Measurements from ENCODE around the gene TSC22D3.

TSC22D3 gene

DNA sequence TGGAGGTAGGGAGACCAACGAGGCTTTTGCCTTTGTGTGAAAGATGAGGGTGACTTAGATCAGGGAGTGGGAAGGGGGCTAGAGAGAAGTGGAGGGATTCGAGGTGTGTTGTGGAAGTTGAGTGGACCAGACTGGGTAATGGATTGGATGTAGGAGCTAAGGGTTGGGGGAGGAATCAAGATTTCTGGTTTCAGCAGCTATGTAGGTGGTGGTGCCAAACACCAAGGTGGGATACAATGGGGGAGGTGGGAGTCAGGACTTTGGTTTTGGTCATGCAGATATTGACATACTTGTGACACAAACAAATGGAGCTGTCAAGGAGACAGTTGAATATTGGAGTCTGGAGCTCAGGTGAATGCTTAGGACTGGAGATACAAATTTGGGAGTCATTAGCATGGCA lies 71.0 kb downstream of the TSC22D3 start (continued):
- TF ChIP-seq, protein P1, sequence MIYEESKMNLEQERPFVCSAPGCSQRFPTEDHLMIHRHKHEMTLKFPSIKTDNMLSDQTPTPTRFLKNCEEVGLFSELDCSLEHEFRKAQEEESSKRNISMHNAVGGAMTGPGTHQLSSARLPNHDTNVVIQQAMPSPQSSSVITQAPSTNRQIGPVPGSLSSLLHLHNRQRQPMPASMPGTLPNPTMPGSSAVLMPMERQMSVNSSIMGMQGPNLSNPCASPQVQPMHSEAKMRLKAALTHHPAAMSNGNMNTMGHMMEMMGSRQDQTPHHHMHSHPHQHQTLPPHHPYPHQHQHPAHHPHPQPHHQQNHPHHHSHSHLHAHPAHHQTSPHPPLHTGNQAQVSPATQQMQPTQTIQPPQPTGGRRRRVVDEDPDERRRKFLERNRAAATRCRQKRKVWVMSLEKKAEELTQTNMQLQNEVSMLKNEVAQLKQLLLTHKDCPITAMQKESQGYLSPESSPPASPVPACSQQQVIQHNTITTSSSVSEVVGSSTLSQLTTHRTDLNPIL (CRISPR knock-in tag; IDR thresholded peaks at IDR 0.05; ENCODE audit: low read depth) = no peak

DNA sequence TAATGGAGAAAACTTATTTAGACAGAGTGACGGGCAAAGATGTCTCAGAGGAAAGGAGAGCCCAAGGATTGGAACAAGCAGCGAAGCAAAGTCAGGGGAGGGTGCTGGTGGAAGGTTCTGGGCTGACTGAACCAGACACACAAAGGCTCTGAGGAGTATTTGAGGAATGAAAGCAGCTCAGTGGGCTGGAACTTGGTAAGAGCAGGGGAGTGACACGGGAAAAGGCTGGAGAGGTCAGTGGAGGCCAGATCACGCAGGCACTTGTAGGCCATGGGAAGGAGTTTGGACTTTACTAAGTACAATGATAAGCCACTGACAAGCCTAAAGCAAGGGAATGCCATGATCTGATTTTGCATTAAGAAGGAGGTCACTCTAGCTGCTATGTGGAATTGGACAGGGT lies 71.4 kb downstream of the TSC22D3 start:
- ATAC-seq = no peak
- TF ChIP-seq, protein P2, sequence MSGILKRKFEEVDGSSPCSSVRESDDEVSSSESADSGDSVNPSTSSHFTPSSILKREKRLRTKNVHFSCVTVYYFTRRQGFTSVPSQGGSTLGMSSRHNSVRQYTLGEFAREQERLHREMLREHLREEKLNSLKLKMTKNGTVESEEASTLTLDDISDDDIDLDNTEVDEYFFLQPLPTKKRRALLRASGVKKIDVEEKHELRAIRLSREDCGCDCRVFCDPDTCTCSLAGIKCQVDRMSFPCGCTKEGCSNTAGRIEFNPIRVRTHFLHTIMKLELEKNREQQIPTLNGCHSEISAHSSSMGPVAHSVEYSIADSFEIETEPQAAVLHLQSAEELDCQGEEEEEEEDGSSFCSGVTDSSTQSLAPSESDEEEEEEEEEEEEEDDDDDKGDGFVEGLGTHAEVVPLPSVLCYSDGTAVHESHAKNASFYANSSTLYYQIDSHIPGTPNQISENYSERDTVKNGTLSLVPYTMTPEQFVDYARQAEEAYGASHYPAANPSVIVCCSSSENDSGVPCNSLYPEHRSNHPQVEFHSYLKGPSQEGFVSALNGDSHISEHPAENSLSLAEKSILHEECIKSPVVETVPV (CRISPR knock-in tag; IDR thresholded peaks at IDR 0.05) = no peak
- TF ChIP-seq ZC3H10 (CRISPR knock-in tag; IDR thresholded peaks at IDR 0.05) (no peak), ZFP30 (CRISPR knock-in tag; IDR thresholded peaks at IDR 0.05) (no peak), TCF4 (CRISPR knock-in tag; IDR thresholded peaks at IDR 0.05; ENCODE audit: borderline replicate concordance) (no peak), PPARA (CRISPR knock-in tag; IDR thresholded peaks at IDR 0.05; ENCODE audit: borderline replicate concordance) (no peak), ZNF565 (CRISPR knock-in tag; conservative IDR thresholded peaks at IDR 0.05; ENCODE audit: low read depth) (no peak), SNAI2 (CRISPR knock-in tag; IDR thresholded peaks at IDR 0.05) (no peak)
- TF ChIP-seq, protein P3, sequence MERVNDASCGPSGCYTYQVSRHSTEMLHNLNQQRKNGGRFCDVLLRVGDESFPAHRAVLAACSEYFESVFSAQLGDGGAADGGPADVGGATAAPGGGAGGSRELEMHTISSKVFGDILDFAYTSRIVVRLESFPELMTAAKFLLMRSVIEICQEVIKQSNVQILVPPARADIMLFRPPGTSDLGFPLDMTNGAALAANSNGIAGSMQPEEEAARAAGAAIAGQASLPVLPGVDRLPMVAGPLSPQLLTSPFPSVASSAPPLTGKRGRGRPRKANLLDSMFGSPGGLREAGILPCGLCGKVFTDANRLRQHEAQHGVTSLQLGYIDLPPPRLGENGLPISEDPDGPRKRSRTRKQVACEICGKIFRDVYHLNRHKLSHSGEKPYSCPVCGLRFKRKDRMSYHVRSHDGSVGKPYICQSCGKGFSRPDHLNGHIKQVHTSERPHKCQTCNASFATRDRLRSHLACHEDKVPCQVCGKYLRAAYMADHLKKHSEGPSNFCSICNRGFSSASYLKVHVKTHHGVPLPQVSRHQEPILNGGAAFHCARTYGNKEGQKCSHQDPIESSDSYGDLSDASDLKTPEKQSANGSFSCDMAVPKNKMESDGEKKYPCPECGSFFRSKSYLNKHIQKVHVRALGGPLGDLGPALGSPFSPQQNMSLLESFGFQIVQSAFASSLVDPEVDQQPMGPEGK (CRISPR knock-in tag; IDR thresholded peaks at IDR 0.05; ENCODE audit: borderline replicate concordance) = no peak

DNA sequence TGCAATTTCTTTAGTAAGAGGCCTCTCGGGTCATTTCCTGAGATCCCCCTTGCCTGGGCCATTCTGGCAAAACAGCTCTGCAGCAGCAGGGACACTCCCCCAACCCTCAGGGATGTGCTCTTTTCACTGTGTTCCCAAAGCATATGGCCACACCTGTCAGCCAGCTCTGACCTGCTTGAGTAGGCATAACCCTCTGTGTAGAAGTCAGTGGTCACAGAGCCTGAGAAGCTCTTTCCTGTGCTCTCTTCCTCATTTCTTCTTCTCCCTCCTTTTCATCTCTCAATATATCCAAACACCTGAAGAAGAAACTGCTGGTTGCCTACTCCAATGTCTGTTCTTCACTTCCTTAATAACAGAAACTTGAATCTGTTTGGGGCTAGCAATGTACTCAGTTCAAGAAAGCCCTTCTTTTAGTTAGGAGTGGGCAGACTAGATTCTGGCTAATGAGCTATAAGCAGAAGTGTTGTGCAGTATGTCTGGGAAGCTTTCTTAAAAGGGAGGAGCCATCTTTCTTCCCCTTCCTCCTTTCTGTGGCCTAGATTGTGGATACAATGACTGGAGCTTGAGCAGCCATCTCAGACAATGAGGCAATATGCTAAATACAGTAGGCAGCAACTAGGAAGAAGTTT lies 74.0 kb downstream of the TSC22D3 start:
- no peak for ATAC-seq
- TF ChIP-seq GLIS3 (CRISPR knock-in tag; IDR thresholded peaks at IDR 0.05) = no peak
- TF ChIP-seq ZFP3 (CRISPR knock-in tag; IDR thresholded peaks at IDR 0.05) = no peak

DNA sequence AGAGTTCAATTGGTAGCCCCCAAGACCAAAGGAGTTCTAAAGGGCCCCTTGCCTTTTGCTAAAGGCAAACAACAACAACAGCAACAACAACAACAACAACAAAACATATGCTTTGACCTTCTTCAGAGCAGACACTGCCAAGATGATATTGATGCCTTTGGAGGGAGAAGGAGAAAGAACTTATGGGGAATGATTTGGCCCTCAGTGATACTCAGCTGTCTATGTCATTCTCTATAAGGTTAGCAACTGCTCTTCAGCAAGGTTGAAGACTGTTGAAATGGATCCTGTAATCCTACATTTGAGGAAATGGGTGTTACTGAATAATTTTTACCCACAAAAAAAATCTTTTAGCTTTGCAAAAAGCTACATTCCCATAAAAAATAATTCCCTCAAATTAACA lies 74.8 kb downstream of the TSC22D3 start:
- no peak for TF ChIP-seq BACH2 (CRISPR knock-in tag; IDR thresholded peaks at IDR 0.05; ENCODE audit: borderline replicate concordance)
- no peak for ATAC-seq

DNA sequence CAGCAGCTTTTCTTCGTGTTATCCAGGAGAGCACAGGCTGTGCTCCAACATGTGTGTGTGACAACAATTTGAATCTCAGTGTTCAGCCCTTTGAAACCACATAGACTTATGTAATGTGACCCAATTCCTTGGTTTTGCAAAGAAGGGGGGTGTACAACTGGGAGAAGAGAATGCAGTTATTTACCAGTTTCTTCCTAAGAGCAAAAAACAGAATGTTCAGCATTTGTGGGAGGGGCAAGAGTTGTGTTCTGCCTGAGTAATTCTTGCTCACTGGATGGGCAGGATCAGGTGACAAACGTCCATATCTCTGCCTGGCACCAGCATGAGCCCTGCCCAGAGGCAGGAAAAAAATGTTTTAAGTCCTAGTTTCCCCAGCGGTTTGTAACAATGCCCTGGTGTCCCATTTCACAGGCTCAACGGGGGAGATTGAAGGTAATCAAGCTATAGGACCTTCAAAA lies 75.2 kb downstream of the TSC22D3 start:
- TF ChIP-seq, protein P3 (CRISPR knock-in tag; IDR thresholded peaks at IDR 0.05; ENCODE audit: borderline replicate concordance) = no peak
- TF ChIP-seq PPARA (CRISPR knock-in tag; IDR thresholded peaks at IDR 0.05; ENCODE audit: borderline replicate concordance) = no peak
- no peak for TF ChIP-seq OSR1 (CRISPR knock-in tag; IDR thresholded peaks at IDR 0.05)
- TF ChIP-seq, protein P1 (CRISPR knock-in tag; IDR thresholded peaks at IDR 0.05; ENCODE audit: low read depth) = no peak
- no peak for TF ChIP-seq BACH2 (CRISPR knock-in tag; IDR thresholded peaks at IDR 0.05; ENCODE audit: borderline replicate concordance)
- no peak for TF ChIP-seq ZNF70 (CRISPR knock-in tag; IDR thresholded peaks at IDR 0.05)
- TF ChIP-seq ZNF8 (CRISPR knock-in tag; IDR thresholded peaks at IDR 0.05) = no peak
- TF ChIP-seq, protein P4, sequence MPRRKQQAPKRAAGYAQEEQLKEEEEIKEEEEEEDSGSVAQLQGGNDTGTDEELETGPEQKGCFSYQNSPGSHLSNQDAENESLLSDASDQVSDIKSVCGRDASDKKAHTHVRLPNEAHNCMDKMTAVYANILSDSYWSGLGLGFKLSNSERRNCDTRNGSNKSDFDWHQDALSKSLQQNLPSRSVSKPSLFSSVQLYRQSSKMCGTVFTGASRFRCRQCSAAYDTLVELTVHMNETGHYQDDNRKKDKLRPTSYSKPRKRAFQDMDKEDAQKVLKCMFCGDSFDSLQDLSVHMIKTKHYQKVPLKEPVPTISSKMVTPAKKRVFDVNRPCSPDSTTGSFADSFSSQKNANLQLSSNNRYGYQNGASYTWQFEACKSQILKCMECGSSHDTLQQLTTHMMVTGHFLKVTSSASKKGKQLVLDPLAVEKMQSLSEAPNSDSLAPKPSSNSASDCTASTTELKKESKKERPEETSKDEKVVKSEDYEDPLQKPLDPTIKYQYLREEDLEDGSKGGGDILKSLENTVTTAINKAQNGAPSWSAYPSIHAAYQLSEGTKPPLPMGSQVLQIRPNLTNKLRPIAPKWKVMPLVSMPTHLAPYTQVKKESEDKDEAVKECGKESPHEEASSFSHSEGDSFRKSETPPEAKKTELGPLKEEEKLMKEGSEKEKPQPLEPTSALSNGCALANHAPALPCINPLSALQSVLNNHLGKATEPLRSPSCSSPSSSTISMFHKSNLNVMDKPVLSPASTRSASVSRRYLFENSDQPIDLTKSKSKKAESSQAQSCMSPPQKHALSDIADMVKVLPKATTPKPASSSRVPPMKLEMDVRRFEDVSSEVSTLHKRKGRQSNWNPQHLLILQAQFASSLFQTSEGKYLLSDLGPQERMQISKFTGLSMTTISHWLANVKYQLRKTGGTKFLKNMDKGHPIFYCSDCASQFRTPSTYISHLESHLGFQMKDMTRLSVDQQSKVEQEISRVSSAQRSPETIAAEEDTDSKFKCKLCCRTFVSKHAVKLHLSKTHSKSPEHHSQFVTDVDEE (CRISPR knock-in tag; IDR thresholded peaks at IDR 0.05) = no peak
- TF ChIP-seq, protein P5, sequence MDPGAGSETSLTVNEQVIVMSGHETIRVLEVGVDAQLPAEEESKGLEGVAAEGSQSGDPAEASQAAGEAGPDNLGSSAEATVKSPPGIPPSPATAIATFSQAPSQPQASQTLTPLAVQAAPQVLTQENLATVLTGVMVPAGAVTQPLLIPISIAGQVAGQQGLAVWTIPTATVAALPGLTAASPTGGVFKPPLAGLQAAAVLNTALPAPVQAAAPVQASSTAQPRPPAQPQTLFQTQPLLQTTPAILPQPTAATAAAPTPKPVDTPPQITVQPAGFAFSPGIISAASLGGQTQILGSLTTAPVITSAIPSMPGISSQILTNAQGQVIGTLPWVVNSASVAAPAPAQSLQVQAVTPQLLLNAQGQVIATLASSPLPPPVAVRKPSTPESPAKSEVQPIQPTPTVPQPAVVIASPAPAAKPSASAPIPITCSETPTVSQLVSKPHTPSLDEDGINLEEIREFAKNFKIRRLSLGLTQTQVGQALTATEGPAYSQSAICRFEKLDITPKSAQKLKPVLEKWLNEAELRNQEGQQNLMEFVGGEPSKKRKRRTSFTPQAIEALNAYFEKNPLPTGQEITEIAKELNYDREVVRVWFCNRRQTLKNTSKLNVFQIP (CRISPR knock-in tag; IDR thresholded peaks at IDR 0.05; ENCODE audit: borderline replicate concordance, low read depth) = no peak
- no peak for TF ChIP-seq TOX (CRISPR knock-in tag; IDR thresholded peaks at IDR 0.05; ENCODE audit: borderline replicate concordance)
- no peak for TF ChIP-seq ZFP3 (CRISPR knock-in tag; IDR thresholded peaks at IDR 0.05)
- ATAC-seq = peak; percentile 65
